H9 (cell line): ENCODE results near the gene MBD5. TPM values are rescaled to one million over a fixed set of nuclear protein-coding genes. Genes with fewer than 3 reads are reported as not detected.

ENCODE experiments used
- DNase-seq: peaks from one replicate; pipeline ENCODE4 v3.0.0-alpha.2; 2017
- H2AFZ ChIP-seq: one replicate; pipeline ENCODE4 v1.6.1; 2013; ENCODE audit warnings: mild to moderate bottlenecking, low read length, control low read depth, moderate library complexity
- H2AK5ac ChIP-seq: 2 replicates; pipeline ENCODE4 v1.6.1; 2013; ENCODE audit warnings: low read length, control low read depth, mixed read lengths; ENCODE audit not compliant: insufficient read length
- H2BK120ac ChIP-seq: one replicate; pipeline ENCODE4 v1.6.1; 2013; ENCODE audit warnings: low read depth, mild to moderate bottlenecking, low read length, control low read depth, inconsistent platforms; ENCODE audit not compliant: poor library complexity, severe bottlenecking
- H2BK12ac ChIP-seq: 2 replicates; pipeline ENCODE4 v1.6.1; 2013; ENCODE audit warnings: low read length, control low read depth, mixed read lengths, low read depth; ENCODE audit not compliant: insufficient read length
- H2BK15ac ChIP-seq: 2 replicates; pipeline ENCODE4 v1.6.1; 2013; ENCODE audit warnings: low read depth, low read length, control low read depth
- H2BK20ac ChIP-seq: one replicate; pipeline ENCODE4 v1.6.1; 2013; ENCODE audit warnings: low read depth, mild to moderate bottlenecking, low read length, control low read depth, inconsistent platforms; ENCODE audit not compliant: poor library complexity, severe bottlenecking
- H2BK5ac ChIP-seq: 2 replicates; pipeline ENCODE4 v1.6.1; 2013; ENCODE audit warnings: low read length, control low read depth, mixed read lengths; ENCODE audit not compliant: insufficient read length
- H3K14ac ChIP-seq: 2 replicates; pipeline ENCODE4 v1.6.1; 2013; ENCODE audit warnings: low read length, control low read depth; ENCODE audit not compliant: insufficient read depth
- H3K18ac ChIP-seq: 2 replicates; pipeline ENCODE4 v1.6.1; 2013; ENCODE audit warnings: low read depth, mild to moderate bottlenecking, mixed read lengths, low read length, control low read depth; ENCODE audit not compliant: insufficient read length
- H3K23ac ChIP-seq: 2 replicates; pipeline ENCODE4 v1.6.1; 2013; ENCODE audit warnings: low read length, control low read depth, mixed read lengths, low read depth; ENCODE audit not compliant: insufficient read length
- H3K23me2 ChIP-seq: 2 replicates; pipeline ENCODE4 v1.6.1; 2013; ENCODE audit warnings: low read depth, mild to moderate bottlenecking, mixed read lengths, low read length, control low read depth; ENCODE audit not compliant: insufficient read length, poor library complexity, severe bottlenecking
- H3K27ac ChIP-seq: 2 replicates; pipeline ENCODE4 v1.5.1; 2013; ENCODE audit warnings: low read length, control low read depth, mixed read lengths, low read depth; ENCODE audit not compliant: insufficient read length
- H3K27me3 ChIP-seq: 2 replicates; pipeline ENCODE4 v1.6.1; 2013; ENCODE audit warnings: low read length, control low read depth, inconsistent platforms; ENCODE audit not compliant: insufficient read depth
- H3K4ac ChIP-seq: 2 replicates; pipeline ENCODE4 v1.6.1; 2013; ENCODE audit warnings: low read depth, mild to moderate bottlenecking, control low read depth, inconsistent platforms, low read length, moderate library complexity
- H3K4me1 ChIP-seq: 2 replicates; pipeline ENCODE4 v1.6.1; 2013; ENCODE audit warnings: low read length, control low read depth, inconsistent platforms; ENCODE audit not compliant: insufficient read depth
- H3K4me2 ChIP-seq: 2 replicates; pipeline ENCODE4 v1.6.1; 2013; ENCODE audit warnings: low read length, control low read depth, mixed read lengths; ENCODE audit not compliant: insufficient read length, insufficient read depth
- H3K56ac ChIP-seq: 2 replicates; pipeline ENCODE4 v1.6.1; 2013; ENCODE audit warnings: low read depth, mild to moderate bottlenecking, mixed read lengths, low read length, control low read depth; ENCODE audit not compliant: insufficient read length
- H3K79me1 ChIP-seq: 2 replicates; pipeline ENCODE4 v1.6.1; 2013; ENCODE audit warnings: low read depth, mild to moderate bottlenecking, moderate library complexity, low read length, control low read depth, inconsistent platforms; ENCODE audit not compliant: insufficient read depth, poor library complexity, severe bottlenecking
- H3K79me2 ChIP-seq: 2 replicates; pipeline ENCODE4 v1.6.1; 2013; ENCODE audit warnings: low read length, control low read depth, inconsistent platforms; ENCODE audit not compliant: insufficient read depth
- H3K9ac ChIP-seq: 2 replicates; pipeline ENCODE4 v1.6.1; 2013; ENCODE audit warnings: low read length, control low read depth, mixed read lengths; ENCODE audit not compliant: insufficient read length; ENCODE audit errors: extremely low read depth
- H3K9me3 ChIP-seq: one replicate; pipeline ENCODE4 v1.6.1; 2013; ENCODE audit warnings: low read depth, low read length, inconsistent platforms; ENCODE audit not compliant: control insufficient read depth
- H3T11ph ChIP-seq: one replicate; pipeline ENCODE4 v1.6.1; 2013; ENCODE audit warnings: mild to moderate bottlenecking, low read length, control low read depth, inconsistent platforms
- H4K20me1 ChIP-seq: one replicate; pipeline ENCODE4 v1.6.1; 2013; ENCODE audit not compliant: control insufficient read depth, insufficient read length, insufficient read depth
- H4K5ac ChIP-seq: 2 replicates; pipeline ENCODE4 v1.6.1; 2013; ENCODE audit warnings: low read depth, mild to moderate bottlenecking, mixed read lengths, low read length, control low read depth; ENCODE audit not compliant: insufficient read length
- H4K8ac ChIP-seq: replicated peaks from 2 replicates; pipeline ENCODE4 v1.6.1; 2013; ENCODE audit warnings: low read length, control low read depth, mixed read lengths, low read depth; ENCODE audit not compliant: insufficient read length
- H4K91ac ChIP-seq: 2 replicates; pipeline ENCODE4 v1.6.1; 2013; ENCODE audit warnings: low read depth, mild to moderate bottlenecking, moderate library complexity, mixed read lengths, low read length, control low read depth; ENCODE audit not compliant: insufficient read length
- H3K27ac Mint-ChIP-seq, 3 experiments: 2 replicates in 2 of 3; 3 replicates in 1 of 3; pipeline ENCODE4 v1.8.0; 2020 to 2021; ENCODE audit warnings: mixed read lengths in 3 of 3, mild to moderate bottlenecking in 1 of 3, moderate library complexity in 1 of 3
- H3K27me3 Mint-ChIP-seq: 2 replicates; pipeline ENCODE4 v1.8.0; 2021; ENCODE audit warnings: low read depth, mild to moderate bottlenecking, moderate library complexity, mixed read lengths
- H3K36me3 Mint-ChIP-seq, 3 experiments: 2 replicates in 2 of 3; 3 replicates in 1 of 3; pipeline ENCODE4 v1.8.0; 2020 to 2021; ENCODE audit warnings: low read depth in 3 of 3, mixed read lengths in 3 of 3; ENCODE audit not compliant: insufficient read depth in 1 of 3
- H3K4me1 Mint-ChIP-seq, 2 experiments: 2 replicates each; pipeline ENCODE4 v1.8.0; 2020; ENCODE audit warnings: mixed read lengths in 2 of 2
- H3K4me3 Mint-ChIP-seq, 2 experiments: 2 replicates in 1 of 2; 3 replicates in 1 of 2; pipeline ENCODE4 v1.8.0; 2020 to 2021; ENCODE audit warnings: mild to moderate bottlenecking in 2 of 2, mixed read lengths in 2 of 2, moderate library complexity in 1 of 2
- H3K9me3 Mint-ChIP-seq, 2 experiments: 2 replicates in 1 of 2; 3 replicates in 1 of 2; pipeline ENCODE4 v1.8.0; 2020; ENCODE audit warnings: mild to moderate bottlenecking in 2 of 2, mixed read lengths in 2 of 2, moderate library complexity in 1 of 2
- CTCF ChIP-seq: fragments of 200-600 bp; sonication (generic); conservative IDR thresholded peaks from 3 replicates; pipeline ENCODE4 v1.8.0; 2021; ENCODE audit warnings: antibody characterized with exemption, mild to moderate bottlenecking
- total RNA-seq: library from RNA; stranded (reverse); gene quantifications from 2 replicates; pipeline ENCODE4 v1.2.1, GENCODE V29; 2021

MBD5 gene
- total RNA-seq, 1 experiment from 2014 or later, result 23.1 TPM

DNA sequence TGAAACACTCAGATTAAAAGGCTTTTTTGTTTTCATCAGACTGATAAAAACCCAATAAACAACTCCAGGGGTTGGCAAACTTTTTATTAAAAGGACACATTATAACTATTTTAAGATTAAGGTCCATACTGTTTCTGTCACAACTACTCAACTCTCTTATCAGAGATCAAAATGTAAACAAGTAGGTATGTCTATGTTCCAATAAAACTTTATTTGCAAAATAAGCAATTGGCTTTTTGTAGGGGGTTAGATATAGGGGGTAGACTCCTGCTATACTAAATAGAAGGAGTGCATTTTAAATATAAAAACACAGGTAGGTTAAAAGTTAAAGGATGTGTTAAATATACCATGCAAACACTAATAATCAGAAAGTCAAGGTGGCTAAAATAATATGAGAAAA, 174.0 kb downstream of the MBD5 start:
- Histone ChIP-seq H3K79me2 (no peaks in the 10 kb centered on the region), H2AFZ (no peak overlapping the region), H2BK12ac (no peak overlapping the region), H4K20me1 (no peaks in the 10 kb centered on the region), H4K91ac (no peak overlapping the region), H3K23me2 (no peaks in the 10 kb centered on the region), H3K14ac (no peak overlapping the region), H3K18ac (no peak overlapping the region), H3K27ac (no peak overlapping the region), H3K4ac (no peak overlapping the region), H3K56ac (no peak overlapping the region), H3K27me3 (no peaks in the 10 kb centered on the region), H3K79me1 (no peaks in the 10 kb centered on the region), H2BK15ac (no peak overlapping the region), H3T11ph (no peak overlapping the region), H3K4me1 (no peaks in the 10 kb centered on the region), H3K9ac (no peak overlapping the region), H3K9me3 (no peaks in the 10 kb centered on the region), H2AK5ac (no peak overlapping the region), H3K23ac (no peak overlapping the region), H3K4me2 (no peak overlapping the region), H4K8ac (no peak overlapping the region), H2BK120ac (no peak overlapping the region), H2BK20ac (no peak overlapping the region), H2BK5ac (no peak overlapping the region), H4K5ac (no peak overlapping the region)
- no peak for DNase-seq
- Mint-ChIP-seq H3K36me3 (no peaks in the 10 kb centered on the region), H3K9me3 (no peaks in the 10 kb centered on the region), H3K4me3 (no peak overlapping the region), H3K27ac (no peak overlapping the region), H3K4me1 (peaks cover under 1 to 2% of the 10 kb centered on the region in 2 experiments), H3K27me3 (no peaks in the 10 kb centered on the region)
- no peak for TF ChIP-seq CTCF
